Panc1 (cell line): ENCODE results near the gene SCGB1C2.

Experiments used
- CTCF ChIP-seq: fragments of 450-650 bp; IDR thresholded peaks from 2 replicates; pipeline ENCODE4 v1.5.1; 2017; ENCODE audit warnings: mild to moderate bottlenecking
- POLR2AphosphoS5 ChIP-seq: IDR thresholded peaks from 2 replicates; pipeline ENCODE4 v1.6.1; 2012; ENCODE audit warnings: mild to moderate bottlenecking, low read depth, low read length, moderate library complexity
- REST ChIP-seq, 2 experiments: IDR thresholded peaks; 2 replicates each; pipeline ENCODE4 v1.6.1; 2011 to 2012; ENCODE audit warnings: low read depth in 2 of 2, control low read depth in 1 of 2, low read length in 1 of 2, mild to moderate bottlenecking in 1 of 2, moderate library complexity in 1 of 2; ENCODE audit not compliant: insufficient read depth in 1 of 2
- TCF7L2 ChIP-seq: IDR thresholded peaks from 2 replicates; pipeline ENCODE4 v1.6.1; 2011; ENCODE audit warnings: mild to moderate bottlenecking, low read depth, low read length, inconsistent platforms

GRCh38 chr17:151004-151403 lies 13.6 kb downstream of the SCGB1C2 start:
- TF ChIP-seq CTCF (no peak), TCF7L2 (no peak), REST (IDR thresholded peaks at IDR 0.05; ENCODE audit: insufficient read depth in 1 of 2, low read depth in 2 of 2, low read length in 1 of 2) (no peak), POLR2AphosphoS5 (no peak)
